SK-N-MC (cell line): Measurements from ENCODE around the gene RIPOR1.

Experiments used
- DNase-seq: peaks from one replicate; pipeline ENCODE4 v3.0.0-alpha.2; 2011; ENCODE audit warnings: low read depth, low spot score
- H3K27ac ChIP-seq: fragments of 200-600 bp; sonication (generic); 2 replicates; pipeline ENCODE4 v1.5.1; 2016; ENCODE audit warnings: mixed run types
- H3K36me3 ChIP-seq: fragments of 200-600 bp; sonication (generic); 2 replicates; pipeline ENCODE4 v1.6.1; 2017; ENCODE audit warnings: antibody characterized with exemption, low read length, mixed read lengths; ENCODE audit not compliant: insufficient read depth
- H3K4me3 ChIP-seq: fragments of 200-600 bp; sonication (generic); 2 replicates; pipeline ENCODE4 v1.5.1; 2016
- H3K9ac ChIP-seq: fragments of 200-600 bp; sonication (generic); 2 replicates; pipeline ENCODE4 v1.8.0; 2017; ENCODE audit warnings: mixed run types, mixed read lengths; ENCODE audit not compliant: insufficient read length
- H3K9me3 ChIP-seq: fragments of 200-600 bp; sonication (generic); 2 replicates; pipeline ENCODE4 v1.6.1; 2017; ENCODE audit warnings: low read depth, mild to moderate bottlenecking, antibody characterized with exemption, low read length, moderate library complexity, mixed read lengths
- EZH2 ChIP-seq: fragments of 200-600 bp; sonication (generic); IDR thresholded peaks from one replicate; pipeline ENCODE4 v1.6.1; 2017; ENCODE audit warnings: antibody characterized with exemption
- FOXP2 ChIP-seq: optimal IDR thresholded peaks from 2 replicates; pipeline ENCODE3; 2011; ENCODE audit warnings: mild to moderate bottlenecking, moderate library complexity; ENCODE audit not compliant: insufficient read depth; ENCODE audit errors: extremely low read length, control extremely low read depth
- POLR2AphosphoS5 ChIP-seq: IDR thresholded peaks from 2 replicates; pipeline ENCODE4 v1.6.1; 2012; ENCODE audit warnings: mild to moderate bottlenecking, low read depth, low read length, borderline replicate concordance

Gene RIPOR1

GRCh38 chr16:67571464-67571863 lies 42.8 kb downstream of the RIPOR1 start:
- H3K9ac ChIP-seq, result no peak overlapping the region
- H3K9me3 ChIP-seq, result no peaks in the 10 kb centered on the region
- H3K36me3 ChIP-seq, result peaks cover 15% of the 10 kb centered on the region
- H3K27ac ChIP-seq, result peak overlapping the region; percentile 91
- TF ChIP-seq EZH2, result no peak
- no peak for TF ChIP-seq POLR2AphosphoS5
- TF ChIP-seq FOXP2, result no peak
- DNase-seq, result no peak
- H3K4me3 ChIP-seq, result peak overlapping the region; percentile 38

- peaks cover 15% of the 10 kb centered on the region for H3K36me3 ChIP-seq
- H3K9me3 ChIP-seq, result no peaks in the 10 kb centered on the region
- no peak for DNase-seq
- H3K4me3 ChIP-seq, result no peak overlapping the region; the same call in 1 of the 2 replicates
- no peak overlapping the region for H3K9ac ChIP-seq
- peak overlapping the region; percentile 91 for H3K27ac ChIP-seq
- TF ChIP-seq FOXP2 (no peak), POLR2AphosphoS5 (no peak), EZH2 (no peak)
Observed at GRCh38 chr16:67571981-67572431, 43.4 kb downstream of the RIPOR1 start.

GRCh38 chr16:67579686-67580085 lies 51.1 kb downstream of the RIPOR1 start:
- H3K36me3 ChIP-seq, result peaks cover 7% of the 10 kb centered on the region; the same call in 1 of the 2 replicates
- no peak overlapping the region for H3K27ac ChIP-seq
- DNase-seq, result no peak
- TF ChIP-seq EZH2 (no peak), POLR2AphosphoS5 (no peak), FOXP2 (no peak)
- no peak overlapping the region for H3K9ac ChIP-seq
- H3K9me3 ChIP-seq, result no peaks in the 10 kb centered on the region
- no peak overlapping the region for H3K4me3 ChIP-seq

GRCh38 chr16:67580202-67580601 lies 51.6 kb downstream of the RIPOR1 start:
- peaks cover 2% of the 10 kb centered on the region; the same call in 1 of the 2 replicates for H3K36me3 ChIP-seq
- DNase-seq, result no peak
- no peak overlapping the region for H3K4me3 ChIP-seq
- no peak for TF ChIP-seq EZH2
- no peak for TF ChIP-seq POLR2AphosphoS5
- TF ChIP-seq FOXP2, result no peak
- no peak overlapping the region for H3K27ac ChIP-seq
- H3K9me3 ChIP-seq, result no peaks in the 10 kb centered on the region
- no peak overlapping the region for H3K9ac ChIP-seq

GRCh38 chr16:67593288-67593687 lies 64.7 kb downstream of the RIPOR1 start:
- Histone ChIP-seq H3K4me3 (no peak overlapping the region), H3K27ac (no peak overlapping the region), H3K36me3 (peaks cover 1% of the 10 kb centered on the region; the same call in 1 of the 2 replicates), H3K9ac (no peak overlapping the region), H3K9me3 (no peaks in the 10 kb centered on the region)
- no peak for TF ChIP-seq EZH2
- no peak for TF ChIP-seq FOXP2
- TF ChIP-seq POLR2AphosphoS5, result no peak
- DNase-seq, result no peak

GRCh38 chr16:67593701-67594100 lies 65.1 kb downstream of the RIPOR1 start:
- Histone ChIP-seq H3K9me3 (no peaks in the 10 kb centered on the region), H3K4me3 (no peak overlapping the region), H3K9ac (no peak overlapping the region), H3K36me3 (no peaks in the 10 kb centered on the region; the same call in 1 of the 2 replicates), H3K27ac (no peak overlapping the region)
- TF ChIP-seq EZH2 (no peak), FOXP2 (no peak), POLR2AphosphoS5 (no peak)
- no peak for DNase-seq

GRCh38 chr16:67594256-67594915 lies 65.8 kb downstream of the RIPOR1 start:
- H3K9ac ChIP-seq, result no peak overlapping the region
- TF ChIP-seq FOXP2, result no peak
- TF ChIP-seq POLR2AphosphoS5, result no peak
- no peak for TF ChIP-seq EZH2
- H3K4me3 ChIP-seq, result no peak overlapping the region
- no peaks in the 10 kb centered on the region; the same call in 1 of the 2 replicates for H3K36me3 ChIP-seq
- no peak overlapping the region for H3K27ac ChIP-seq
- no peaks in the 10 kb centered on the region for H3K9me3 ChIP-seq
- DNase-seq, result no peak

- Histone ChIP-seq H3K9ac (no peak overlapping the region), H3K4me3 (no peak overlapping the region), H3K27ac (no peak overlapping the region), H3K36me3 (no peaks in the 10 kb centered on the region), H3K9me3 (no peaks in the 10 kb centered on the region)
- no peak for TF ChIP-seq EZH2
- no peak for TF ChIP-seq FOXP2
- TF ChIP-seq POLR2AphosphoS5, result no peak
- no peak for DNase-seq
Observed at GRCh38 chr16:67594956-67595355, 66.3 kb downstream of the RIPOR1 start.
